Measurements from ENCODE around the gene SCYL2. TPM values are rescaled to one million over a fixed set of nuclear protein-coding genes. Genes with fewer than 3 reads are reported as not detected.

The SCYL2 gene
- total RNA-seq, 1 experiment from 2014 or later = 49.5 TPM

DNA sequence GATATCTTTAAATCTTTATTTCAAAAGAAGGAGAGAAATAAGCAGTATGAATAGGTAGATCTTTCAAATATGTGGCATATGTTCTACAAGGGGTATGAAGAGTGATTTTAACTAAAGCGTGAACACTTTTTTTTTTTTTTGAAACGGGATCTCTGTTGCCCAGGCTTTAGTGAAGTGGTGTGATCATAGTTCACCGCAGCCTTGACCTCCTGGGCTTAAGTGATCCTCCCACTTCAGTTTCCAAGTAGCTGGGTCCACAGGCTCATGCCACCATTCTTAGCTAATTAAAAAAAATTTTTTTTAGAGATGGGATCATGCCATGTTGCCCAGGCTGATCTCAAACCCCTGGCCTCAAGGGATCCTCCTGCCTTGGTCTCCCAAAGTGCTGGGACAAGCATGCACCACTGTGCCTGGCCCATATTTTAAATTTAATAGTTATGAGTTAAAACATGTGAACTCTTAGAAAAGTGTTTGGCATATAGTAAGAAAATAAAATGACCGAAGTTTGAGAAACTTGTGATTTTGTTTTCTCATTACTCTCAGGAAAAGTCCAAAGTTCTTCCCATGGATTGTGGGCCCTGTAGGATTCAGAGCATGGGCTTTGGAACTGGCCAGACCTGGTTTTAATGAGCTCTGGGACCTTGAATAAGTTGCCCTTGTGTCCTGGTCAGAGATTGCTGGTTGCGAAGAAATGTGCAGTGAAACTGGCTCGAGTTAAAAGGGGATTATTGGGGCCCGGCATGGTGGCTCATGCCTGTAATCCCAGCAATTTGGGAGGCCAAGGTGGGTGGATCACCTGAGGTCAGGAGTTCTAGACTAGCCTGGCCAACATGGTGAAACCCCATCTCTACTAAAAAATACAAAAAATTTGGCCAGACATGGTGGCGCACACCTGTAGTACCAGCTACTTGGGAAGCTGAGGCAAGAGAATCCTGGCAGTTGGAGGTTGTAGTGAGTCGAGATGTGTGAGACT is 116.9 kb downstream of the SCYL2 start:
- CTCF ChIA-PET = no interaction called here
- Histone ChIP-seq H3K4me3 (ENCODE audit: low read depth, low read length) (no peak overlapping the region), H3K36me3 (ENCODE audit: control insufficient read depth, insufficient read depth, low read length) (no peaks in the 10 kb centered on the region), H3K4me1 (no peaks in the 10 kb centered on the region), H3K9me3 (no peaks in the 10 kb centered on the region), H3K27me3 (replicated peaks; ENCODE audit: control insufficient read depth, insufficient read depth, low read length) (no peaks in the 10 kb centered on the region)
- no peak overlapping the region for H3K4me3 Mint-ChIP-seq (ENCODE audit: unreplicated experiment)
- POLR2A ChIA-PET = no interaction called here
- no peaks in the 10 kb centered on the region for H3K4me1 Mint-ChIP-seq (ENCODE audit: low read depth, unreplicated experiment)
- no peak overlapping the region for H3K27ac Mint-ChIP-seq (ENCODE audit: unreplicated experiment)
- intact Hi-C loops (cut with micrococcal nuclease; ENCODE audit: unreplicated experiment) = no loop called here
- BruUV-seq (replicated peaks) = no TSS peak
- H3K9me3 Mint-ChIP-seq (ENCODE audit: unreplicated experiment) = no peaks in the 10 kb centered on the region
- H3K27me3 Mint-ChIP-seq (ENCODE audit: insufficient read depth, unreplicated experiment) = peaks cover 8% of the 10 kb centered on the region
- no peak for DNase-seq
- TF ChIP-seq, protein P1, sequence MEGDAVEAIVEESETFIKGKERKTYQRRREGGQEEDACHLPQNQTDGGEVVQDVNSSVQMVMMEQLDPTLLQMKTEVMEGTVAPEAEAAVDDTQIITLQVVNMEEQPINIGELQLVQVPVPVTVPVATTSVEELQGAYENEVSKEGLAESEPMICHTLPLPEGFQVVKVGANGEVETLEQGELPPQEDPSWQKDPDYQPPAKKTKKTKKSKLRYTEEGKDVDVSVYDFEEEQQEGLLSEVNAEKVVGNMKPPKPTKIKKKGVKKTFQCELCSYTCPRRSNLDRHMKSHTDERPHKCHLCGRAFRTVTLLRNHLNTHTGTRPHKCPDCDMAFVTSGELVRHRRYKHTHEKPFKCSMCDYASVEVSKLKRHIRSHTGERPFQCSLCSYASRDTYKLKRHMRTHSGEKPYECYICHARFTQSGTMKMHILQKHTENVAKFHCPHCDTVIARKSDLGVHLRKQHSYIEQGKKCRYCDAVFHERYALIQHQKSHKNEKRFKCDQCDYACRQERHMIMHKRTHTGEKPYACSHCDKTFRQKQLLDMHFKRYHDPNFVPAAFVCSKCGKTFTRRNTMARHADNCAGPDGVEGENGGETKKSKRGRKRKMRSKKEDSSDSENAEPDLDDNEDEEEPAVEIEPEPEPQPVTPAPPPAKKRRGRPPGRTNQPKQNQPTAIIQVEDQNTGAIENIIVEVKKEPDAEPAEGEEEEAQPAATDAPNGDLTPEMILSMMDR (IDR thresholded peaks at IDR 0.05; ENCODE audit: insufficient read depth in 1 of 2, low read depth in 1 of 2, low read length in 1 of 2, severe bottlenecking in 1 of 2, unreplicated experiment in 1 of 2) = no peak
- H3K36me3 Mint-ChIP-seq (ENCODE audit: insufficient read depth, unreplicated experiment) = no peaks in the 10 kb centered on the region

DNA sequence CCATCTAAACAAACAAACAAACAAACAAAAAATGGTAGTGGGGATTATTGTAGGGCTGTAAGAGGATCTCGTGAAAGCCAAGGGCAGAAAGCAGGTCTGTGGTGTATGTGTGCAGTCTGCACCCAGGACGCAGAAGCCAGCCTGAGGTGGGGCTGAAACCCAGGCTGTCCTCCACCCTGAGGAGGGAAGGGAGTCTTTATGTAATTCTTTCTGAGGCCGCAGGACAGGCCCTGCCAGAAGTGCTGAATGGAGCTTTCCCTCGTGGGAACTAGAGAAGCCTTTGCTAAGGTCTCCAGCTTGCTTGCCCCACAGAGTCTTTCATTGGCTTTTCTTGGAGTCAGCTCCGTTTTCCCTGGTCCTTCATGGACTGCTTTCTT is 117.6 kb downstream of the SCYL2 start:
- DNase-seq = no peak
- no peaks in the 10 kb centered on the region for H3K9me3 Mint-ChIP-seq (ENCODE audit: unreplicated experiment)
- Histone ChIP-seq H3K36me3 (ENCODE audit: control insufficient read depth, insufficient read depth, low read length) (no peaks in the 10 kb centered on the region), H3K9me3 (no peaks in the 10 kb centered on the region), H3K4me1 (no peaks in the 10 kb centered on the region), H3K27me3 (replicated peaks; ENCODE audit: control insufficient read depth, insufficient read depth, low read length) (no peaks in the 10 kb centered on the region), H3K4me3 (ENCODE audit: low read depth, low read length) (no peak overlapping the region)
- H3K27me3 Mint-ChIP-seq (ENCODE audit: insufficient read depth, unreplicated experiment) = peaks cover 8% of the 10 kb centered on the region
- no TSS peak for BruUV-seq (replicated peaks)
- TF ChIP-seq, protein P1 (IDR thresholded peaks at IDR 0.05; ENCODE audit: insufficient read depth in 1 of 2, low read depth in 1 of 2, low read length in 1 of 2, severe bottlenecking in 1 of 2, unreplicated experiment in 1 of 2) = no peak
- no peaks in the 10 kb centered on the region for H3K36me3 Mint-ChIP-seq (ENCODE audit: insufficient read depth, unreplicated experiment)
- H3K4me3 Mint-ChIP-seq (ENCODE audit: unreplicated experiment) = no peak overlapping the region
- no peak overlapping the region for H3K27ac Mint-ChIP-seq (ENCODE audit: unreplicated experiment)
- ChIA-PET POLR2A (no interaction called here), CTCF (no interaction called here)
- no peaks in the 10 kb centered on the region for H3K4me1 Mint-ChIP-seq (ENCODE audit: low read depth, unreplicated experiment)
- intact Hi-C loops (cut with micrococcal nuclease; ENCODE audit: unreplicated experiment) = no loop called here

DNA sequence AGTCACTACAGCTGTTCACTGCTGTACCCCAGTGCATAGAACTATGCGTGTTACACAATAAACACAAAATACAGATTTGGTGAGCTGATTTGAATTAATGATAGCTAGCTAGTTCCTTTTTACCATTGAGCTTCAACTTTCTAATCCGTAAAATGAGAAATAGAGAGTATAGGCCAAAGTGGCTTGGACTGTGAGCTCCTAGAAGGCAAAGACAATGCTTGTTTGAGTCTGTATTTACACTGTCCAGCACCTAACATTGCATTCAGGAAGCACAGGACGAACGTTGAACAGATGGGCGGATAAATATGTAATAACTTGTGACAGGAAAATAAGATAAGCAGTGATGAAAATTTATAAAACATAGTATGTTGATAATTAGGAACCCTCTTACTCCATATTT is 121.4 kb downstream of the SCYL2 start:
- H3K4me1 ChIP-seq = no peaks in the 10 kb centered on the region
- intact Hi-C loops (cut with micrococcal nuclease; ENCODE audit: unreplicated experiment) = no loop called here
- peaks cover 5% of the 10 kb centered on the region for H3K27me3 Mint-ChIP-seq (ENCODE audit: insufficient read depth, unreplicated experiment)
- BruUV-seq (replicated peaks) = no TSS peak
- H3K36me3 ChIP-seq (ENCODE audit: control insufficient read depth, insufficient read depth, low read length) = no peaks in the 10 kb centered on the region
- DNase-seq = no peak
- CTCF ChIA-PET = no interaction called here
- no peak overlapping the region for H3K4me3 Mint-ChIP-seq (ENCODE audit: unreplicated experiment)
- no peaks in the 10 kb centered on the region for H3K9me3 ChIP-seq
- no peaks in the 10 kb centered on the region for H3K27me3 ChIP-seq (replicated peaks; ENCODE audit: control insufficient read depth, insufficient read depth, low read length)
- H3K4me1 Mint-ChIP-seq (ENCODE audit: low read depth, unreplicated experiment) = no peaks in the 10 kb centered on the region
- no peak overlapping the region for H3K27ac Mint-ChIP-seq (ENCODE audit: unreplicated experiment)
- H3K9me3 Mint-ChIP-seq (ENCODE audit: unreplicated experiment) = no peaks in the 10 kb centered on the region
- no peak overlapping the region for H3K4me3 ChIP-seq (ENCODE audit: low read depth, low read length)
- TF ChIP-seq, protein P1 (IDR thresholded peaks at IDR 0.05; ENCODE audit: insufficient read depth in 1 of 2, low read depth in 1 of 2, low read length in 1 of 2, severe bottlenecking in 1 of 2, unreplicated experiment in 1 of 2) = no peak
- H3K36me3 Mint-ChIP-seq (ENCODE audit: insufficient read depth, unreplicated experiment) = no peaks in the 10 kb centered on the region
- POLR2A ChIA-PET = no interaction called here

Other genes with a start within 250 kb of the SCYL2 start
- gene BLTP3B, start 124.3 kb upstream of the SCYL2 start, total RNA-seq (2022) = 26.6 and 29.6 TPM in 2 replicates
- 25.0 and 26.0 TPM in 2 replicates for gene ACTR6, start 66.4 kb upstream of the SCYL2 start, total RNA-seq (2022)
- gene DEPDC4, start 98 bp upstream of the SCYL2 start, total RNA-seq (2022) = 3.9 and 4.9 TPM in 2 replicates
- gene SLC17A8, start 89.9 kb downstream of the SCYL2 start, total RNA-seq (2022) = not detected in 2 replicates
- not detected in 2 replicates for gene NR1H4, start 206.7 kb downstream of the SCYL2 start, total RNA-seq (2022)

All from Caco-2 (cell line).